Activated naive CD8-positive, alpha-beta T cell treated with anti-CD3 and anti-CD28 coated beads for 36 hours (primary cell): Measurements from ENCODE around the gene TGFBR1. TPM values are rescaled to one million over a fixed set of nuclear protein-coding genes. Genes with fewer than 3 reads are reported as not detected.

Source experiments
- DNase-seq: peaks from one replicate; pipeline ENCODE4 v3.0.0; 2021
- H3K27ac Mint-ChIP-seq: one replicate; pipeline ENCODE4 v1.8.0; 2022; ENCODE audit warnings: mild to moderate bottlenecking, moderate library complexity, mixed read lengths
- H3K27me3 Mint-ChIP-seq: one replicate; pipeline ENCODE4 v1.8.0; 2022; ENCODE audit warnings: mild to moderate bottlenecking, mixed read lengths
- H3K36me3 Mint-ChIP-seq: one replicate; pipeline ENCODE4 v1.8.0; 2021; ENCODE audit warnings: mild to moderate bottlenecking, mixed read lengths
- H3K4me1 Mint-ChIP-seq: one replicate; pipeline ENCODE4 v1.8.0; 2021; ENCODE audit warnings: mixed read lengths
- H3K4me3 Mint-ChIP-seq: one replicate; pipeline ENCODE4 v1.8.0; 2022; ENCODE audit warnings: mild to moderate bottlenecking, moderate library complexity, mixed read lengths
- H3K9me3 Mint-ChIP-seq: one replicate; pipeline ENCODE4 v1.8.0; 2022; ENCODE audit warnings: mixed read lengths
- total RNA-seq, 2 experiments: library from RNA; stranded (reverse); gene quantifications; one replicate each; pipeline ENCODE4 v1.2.3, GENCODE V29; 2021

Gene TGFBR1
- total RNA-seq, 2 experiments from 2014 or later: 30.4 to 32.1 TPM

DNA sequence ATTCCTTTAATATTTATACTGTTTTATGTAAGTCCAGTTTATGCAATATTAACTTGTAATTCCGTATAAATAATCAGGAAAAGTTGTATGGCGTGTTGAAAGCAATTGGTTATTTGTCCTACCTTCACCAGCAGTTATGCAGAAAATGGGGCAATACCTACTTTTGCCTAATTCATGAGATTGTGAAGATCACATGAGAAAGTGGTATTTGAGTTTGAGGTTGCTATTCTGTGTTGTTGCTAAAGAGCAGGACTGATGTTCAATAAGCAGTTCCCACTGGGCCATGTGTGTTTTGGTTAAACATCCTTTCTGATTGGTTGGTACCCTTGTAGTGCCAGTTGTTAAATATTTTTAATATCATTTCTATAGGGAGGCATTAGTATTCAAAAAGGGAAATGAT lies 3.2 kb downstream of the TGFBR1 start:
- H3K27ac Mint-ChIP-seq: peak overlapping the region; percentile 19
- peaks cover 3% of the 10 kb centered on the region for H3K9me3 Mint-ChIP-seq
- no peak for DNase-seq
- H3K27me3 Mint-ChIP-seq: no peaks in the 10 kb centered on the region
- peaks cover 25% of the 10 kb centered on the region for H3K36me3 Mint-ChIP-seq
- H3K4me3 Mint-ChIP-seq: no peak overlapping the region
- peaks cover 72% of the 10 kb centered on the region for H3K4me1 Mint-ChIP-seq

DNA sequence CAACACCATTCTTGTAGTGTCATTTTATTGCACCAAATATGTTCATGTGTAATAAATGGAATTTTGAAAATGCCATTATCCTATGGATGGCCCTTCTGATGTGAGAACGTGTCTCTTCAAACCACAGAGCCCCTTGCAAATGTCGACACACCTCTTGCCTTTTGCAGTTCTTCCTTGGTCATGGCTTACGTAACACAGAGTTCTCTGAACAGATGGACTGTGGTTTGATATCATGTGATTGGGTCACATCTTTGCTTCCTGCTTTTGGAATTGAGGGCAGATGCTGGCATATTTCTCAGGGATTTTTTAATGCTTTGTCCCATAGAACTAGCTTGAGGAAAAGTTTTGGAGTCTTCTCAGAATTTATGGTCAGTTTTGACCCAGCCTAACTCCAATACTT lies 4.6 kb downstream of the TGFBR1 start:
- DNase-seq: no peak
- peaks cover 25% of the 10 kb centered on the region for H3K36me3 Mint-ChIP-seq
- H3K4me3 Mint-ChIP-seq: no peak overlapping the region
- peaks cover 3% of the 10 kb centered on the region for H3K9me3 Mint-ChIP-seq
- H3K27ac Mint-ChIP-seq: no peak overlapping the region
- H3K27me3 Mint-ChIP-seq: no peaks in the 10 kb centered on the region
- peaks cover 75% of the 10 kb centered on the region for H3K4me1 Mint-ChIP-seq

DNA sequence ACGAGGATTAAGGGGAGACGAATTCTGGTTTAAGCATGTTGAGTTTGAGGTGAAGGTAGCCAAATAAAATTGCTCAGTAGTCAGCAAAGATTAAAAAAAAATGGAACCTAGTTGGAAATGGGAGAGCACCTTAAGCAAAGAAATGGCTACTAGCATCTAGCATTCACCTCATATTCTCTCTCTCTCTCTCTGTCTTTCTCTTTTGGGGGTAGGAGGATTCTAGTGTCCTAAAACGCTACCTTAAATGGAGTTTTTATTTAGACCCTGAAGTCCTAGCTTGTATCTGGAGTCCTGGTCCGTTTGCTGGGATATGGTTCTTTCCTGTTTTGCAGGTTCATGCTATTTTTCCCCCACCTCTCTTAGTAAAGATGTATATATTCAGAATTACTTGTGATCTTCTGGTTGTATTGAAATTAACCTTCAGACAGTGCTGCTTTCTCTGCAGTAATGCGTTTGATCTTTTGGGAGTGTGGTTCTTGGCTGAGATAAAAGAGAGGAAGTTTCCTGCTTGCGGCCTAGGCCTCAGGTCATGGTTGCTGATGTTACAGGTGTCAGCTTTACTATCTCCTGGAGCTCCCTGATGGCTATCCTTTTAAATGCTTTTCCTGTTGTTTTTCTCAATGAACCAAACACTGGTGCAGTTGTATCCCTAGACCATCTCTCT lies 8.0 kb downstream of the TGFBR1 start:
- Mint-ChIP-seq H3K27ac (peak overlapping the region; percentile 74), H3K9me3 (peaks cover 3% of the 10 kb centered on the region), H3K27me3 (no peaks in the 10 kb centered on the region), H3K4me3 (peak overlapping the region; percentile 47), H3K36me3 (peaks cover 25% of the 10 kb centered on the region), H3K4me1 (peaks cover 81% of the 10 kb centered on the region)
- DNase-seq: peak; percentile 31

GRCh38 chr9:99113414-99114048 lies 8.6 kb downstream of the TGFBR1 start:
- Mint-ChIP-seq H3K27ac (peak overlapping the region; percentile 74), H3K9me3 (peaks cover 3% of the 10 kb centered on the region), H3K4me3 (peak overlapping the region; percentile 47), H3K27me3 (no peaks in the 10 kb centered on the region), H3K36me3 (peaks cover 25% of the 10 kb centered on the region), H3K4me1 (peaks cover 77% of the 10 kb centered on the region)
- DNase-seq: no peak

GRCh38 chr9:99114049-99114440 lies 9.1 kb downstream of the TGFBR1 start:
- Mint-ChIP-seq H3K27ac (no peak overlapping the region), H3K9me3 (peaks cover 3% of the 10 kb centered on the region), H3K4me3 (no peak overlapping the region), H3K4me1 (peaks cover 77% of the 10 kb centered on the region), H3K27me3 (no peaks in the 10 kb centered on the region), H3K36me3 (peaks cover 27% of the 10 kb centered on the region)
- no peak for DNase-seq

GRCh38 chr9:99114846-99115500 lies 10.1 kb downstream of the TGFBR1 start:
- no peak overlapping the region for H3K4me3 Mint-ChIP-seq
- H3K9me3 Mint-ChIP-seq: peaks cover 3% of the 10 kb centered on the region
- no peak for DNase-seq
- H3K36me3 Mint-ChIP-seq: peaks cover 19% of the 10 kb centered on the region
- H3K27me3 Mint-ChIP-seq: no peaks in the 10 kb centered on the region
- peaks cover 77% of the 10 kb centered on the region for H3K4me1 Mint-ChIP-seq
- H3K27ac Mint-ChIP-seq: no peak overlapping the region

DNA sequence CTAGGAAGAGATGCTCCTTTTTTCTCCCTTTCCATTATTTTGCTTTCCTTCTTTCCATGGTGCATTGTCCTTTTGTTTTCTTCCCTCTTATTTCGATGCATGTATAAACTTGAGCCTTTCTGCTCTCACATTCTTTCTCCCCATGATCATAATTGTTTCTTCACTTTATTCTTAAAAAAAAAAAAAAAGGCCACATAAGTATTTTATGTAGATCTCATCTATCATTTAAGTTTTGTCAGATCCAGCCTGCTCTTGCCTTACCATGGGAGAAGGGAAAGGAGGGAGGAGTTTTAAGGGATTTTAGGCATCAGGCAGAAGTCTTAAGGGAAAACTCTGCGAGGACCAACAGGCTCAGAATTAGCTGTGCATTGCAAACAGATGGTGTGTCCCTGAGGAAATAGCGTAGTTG lies 11.1 kb downstream of the TGFBR1 start:
- H3K4me3 Mint-ChIP-seq: no peak overlapping the region
- no peak for DNase-seq
- peaks cover 3% of the 10 kb centered on the region for H3K9me3 Mint-ChIP-seq
- H3K27ac Mint-ChIP-seq: no peak overlapping the region
- peaks cover 15% of the 10 kb centered on the region for H3K36me3 Mint-ChIP-seq
- peaks cover 80% of the 10 kb centered on the region for H3K4me1 Mint-ChIP-seq
- no peaks in the 10 kb centered on the region for H3K27me3 Mint-ChIP-seq

GRCh38 chr9:99118782-99119466 lies 14.0 kb downstream of the TGFBR1 start:
- Mint-ChIP-seq H3K4me1 (peaks cover 82% of the 10 kb centered on the region), H3K27ac (peak overlapping the region; percentile 88), H3K4me3 (peak overlapping the region; percentile 64), H3K27me3 (no peaks in the 10 kb centered on the region), H3K36me3 (peaks cover 11% of the 10 kb centered on the region), H3K9me3 (no peaks in the 10 kb centered on the region)
- peak; percentile 49 for DNase-seq

DNA sequence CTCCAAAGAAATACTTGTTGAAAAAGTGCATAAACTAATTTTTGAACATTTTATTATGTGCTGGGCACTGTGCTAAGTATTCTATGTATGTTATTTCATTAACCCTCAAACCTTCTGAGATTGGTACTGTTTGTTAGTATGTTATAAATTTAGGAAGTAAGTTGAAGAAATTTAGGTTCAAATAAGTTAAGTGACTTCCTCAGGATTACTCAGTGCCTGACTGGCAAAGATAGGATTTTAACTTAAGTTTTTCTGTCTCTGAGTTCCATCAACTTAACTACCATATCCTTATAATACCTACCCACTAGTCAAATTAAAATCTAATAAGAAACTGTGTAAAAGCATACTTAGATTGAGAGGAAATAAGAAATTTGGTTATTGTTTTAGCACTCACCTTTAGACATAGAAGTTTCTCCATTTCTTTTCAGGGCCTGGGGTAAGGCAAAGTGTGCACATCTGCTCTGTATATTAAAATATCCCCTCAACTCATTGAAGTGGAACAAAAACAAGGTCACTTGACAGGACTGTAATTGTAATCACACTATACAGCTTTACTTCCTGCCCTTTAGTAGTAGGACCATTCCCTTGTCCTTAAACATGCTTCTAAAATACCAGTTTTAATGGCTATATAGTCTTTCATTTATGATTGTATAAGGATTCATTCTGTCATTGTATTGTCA lies 15.2 kb downstream of the TGFBR1 start:
- Mint-ChIP-seq H3K27ac (peak overlapping the region; percentile 88), H3K4me3 (no peak overlapping the region), H3K9me3 (no peaks in the 10 kb centered on the region), H3K27me3 (no peaks in the 10 kb centered on the region), H3K4me1 (peaks cover 80% of the 10 kb centered on the region), H3K36me3 (peaks cover 13% of the 10 kb centered on the region)
- no peak for DNase-seq

DNA sequence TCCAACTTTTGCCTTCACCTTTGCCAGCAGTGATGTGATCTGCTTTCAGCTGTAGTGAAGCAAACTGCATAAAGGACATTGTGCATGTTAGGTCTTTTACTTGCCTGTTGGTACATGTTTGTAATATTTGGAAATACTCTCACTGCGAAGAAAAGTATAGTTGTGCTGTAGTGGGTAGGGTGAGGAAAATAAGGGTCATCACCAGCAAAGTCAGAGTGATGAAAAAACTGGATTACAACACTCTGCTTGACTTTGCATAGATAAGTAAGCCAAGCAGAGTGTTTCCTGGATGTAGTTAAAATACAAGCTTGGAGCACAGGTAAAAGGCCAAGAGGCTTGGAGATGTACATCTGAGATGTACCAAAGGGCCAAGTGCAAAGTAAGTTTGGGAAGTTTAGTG lies 16.7 kb downstream of the TGFBR1 start:
- H3K4me1 Mint-ChIP-seq: peaks cover 79% of the 10 kb centered on the region
- DNase-seq: no peak

GRCh38 chr9:99124534-99125255 lies 19.8 kb downstream of the TGFBR1 start:
- no peaks in the 10 kb centered on the region for H3K27me3 Mint-ChIP-seq
- H3K9me3 Mint-ChIP-seq: peaks cover 16% of the 10 kb centered on the region
- no peak overlapping the region for H3K27ac Mint-ChIP-seq
- peaks cover 38% of the 10 kb centered on the region for H3K36me3 Mint-ChIP-seq
- H3K4me1 Mint-ChIP-seq: peaks cover 88% of the 10 kb centered on the region
- no peak for DNase-seq
- H3K4me3 Mint-ChIP-seq: no peak overlapping the region

More for the DNA sequence above, 16.7 kb downstream of the TGFBR1 start:
- peaks cover 5% of the 10 kb centered on the region for H3K9me3 Mint-ChIP-seq
- no peak overlapping the region for H3K27ac Mint-ChIP-seq
- no peak overlapping the region for H3K4me3 Mint-ChIP-seq
- H3K27me3 Mint-ChIP-seq: no peaks in the 10 kb centered on the region
- H3K36me3 Mint-ChIP-seq: peaks cover 20% of the 10 kb centered on the region

DNA sequence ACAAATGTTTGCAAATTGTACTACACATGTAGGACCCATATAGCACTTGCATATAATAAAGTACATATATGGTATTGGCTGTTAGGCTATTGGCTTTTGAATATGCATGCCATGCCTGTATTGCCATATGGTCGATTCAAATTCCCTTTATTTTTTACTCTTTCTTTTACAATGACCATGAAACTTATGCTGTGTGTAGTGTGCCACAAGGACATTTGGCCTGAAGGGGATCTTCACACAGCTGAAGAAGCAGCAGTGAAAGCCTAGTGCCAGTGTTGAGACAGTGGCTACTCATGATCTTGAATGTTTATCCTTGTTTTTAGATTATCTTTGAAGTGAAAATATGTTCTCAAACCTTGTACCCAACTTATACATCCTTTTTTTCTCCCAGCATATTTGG lies 20.5 kb downstream of the TGFBR1 start:
- Mint-ChIP-seq H3K4me1 (peaks cover 88% of the 10 kb centered on the region), H3K9me3 (peaks cover 16% of the 10 kb centered on the region), H3K27ac (no peak overlapping the region), H3K36me3 (peaks cover 43% of the 10 kb centered on the region), H3K27me3 (no peaks in the 10 kb centered on the region), H3K4me3 (no peak overlapping the region)
- no peak for DNase-seq

- no peak for DNase-seq
- H3K27me3 Mint-ChIP-seq: no peaks in the 10 kb centered on the region
- peaks cover 16% of the 10 kb centered on the region for H3K9me3 Mint-ChIP-seq
- H3K4me3 Mint-ChIP-seq: no peak overlapping the region
- H3K27ac Mint-ChIP-seq: no peak overlapping the region
- H3K4me1 Mint-ChIP-seq: peaks cover 86% of the 10 kb centered on the region
- peaks cover 47% of the 10 kb centered on the region for H3K36me3 Mint-ChIP-seq
These were observed 21.4 kb downstream of the TGFBR1 start for GRCh38 chr9:99126312-99126711.
